ENCODE results near the gene KCNA1.

DNA sequence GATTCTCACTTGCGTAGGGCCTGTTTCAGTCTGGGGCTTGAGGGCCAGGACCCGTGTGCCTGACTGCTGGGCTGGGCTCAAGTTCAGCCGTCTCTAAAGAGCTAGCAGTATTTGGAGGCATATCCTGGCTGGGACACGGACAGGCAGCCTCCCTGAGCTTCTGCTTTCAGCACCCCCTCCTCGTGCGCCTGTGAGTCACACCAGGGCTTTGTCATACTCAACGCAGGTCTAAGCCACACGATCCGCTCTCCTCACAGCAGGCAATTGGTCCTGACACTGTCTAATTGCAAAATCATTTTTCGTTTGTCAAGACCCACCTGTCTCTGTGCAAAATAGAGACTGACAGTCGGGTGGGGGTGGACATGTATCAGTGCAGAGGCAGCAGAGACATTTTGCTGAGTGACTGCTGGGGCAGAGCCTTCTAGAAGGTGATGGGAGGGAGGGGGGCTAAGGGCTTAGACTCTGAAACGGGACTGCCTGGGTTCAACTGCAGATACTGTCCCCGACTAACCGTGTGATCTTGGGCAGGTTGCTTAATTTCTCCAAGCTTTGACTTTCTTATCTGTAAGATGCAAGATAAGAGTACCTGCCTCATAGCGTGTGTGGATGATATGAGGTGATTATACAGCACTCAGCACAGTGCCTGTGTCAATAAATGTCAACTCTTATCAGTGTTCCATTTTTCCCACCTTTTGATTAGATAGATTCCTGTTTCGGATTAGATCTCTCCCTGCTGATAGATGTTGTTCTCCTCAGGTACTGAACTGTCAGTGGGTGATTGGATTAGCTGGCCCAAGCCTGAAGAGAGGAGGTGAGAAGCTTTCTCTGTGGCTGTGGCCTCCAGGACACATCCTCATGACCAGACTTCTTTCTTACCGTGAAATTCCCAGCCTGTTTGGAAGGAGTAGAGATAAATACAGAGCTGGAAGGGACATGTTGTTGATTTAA, 53.1 kb downstream of the KCNA1 start:
- TF ChIP-seq POLR2A (IDR thresholded peaks at IDR 0.05; ENCODE audit: extremely low read depth, insufficient read length) (no peak), MYC (IDR thresholded peaks at IDR 0.05; ENCODE audit: low read depth, low read length) (peak; percentile 25; the same call in 1 of the 2 replicates)
- TF ChIP-seq, protein P1, sequence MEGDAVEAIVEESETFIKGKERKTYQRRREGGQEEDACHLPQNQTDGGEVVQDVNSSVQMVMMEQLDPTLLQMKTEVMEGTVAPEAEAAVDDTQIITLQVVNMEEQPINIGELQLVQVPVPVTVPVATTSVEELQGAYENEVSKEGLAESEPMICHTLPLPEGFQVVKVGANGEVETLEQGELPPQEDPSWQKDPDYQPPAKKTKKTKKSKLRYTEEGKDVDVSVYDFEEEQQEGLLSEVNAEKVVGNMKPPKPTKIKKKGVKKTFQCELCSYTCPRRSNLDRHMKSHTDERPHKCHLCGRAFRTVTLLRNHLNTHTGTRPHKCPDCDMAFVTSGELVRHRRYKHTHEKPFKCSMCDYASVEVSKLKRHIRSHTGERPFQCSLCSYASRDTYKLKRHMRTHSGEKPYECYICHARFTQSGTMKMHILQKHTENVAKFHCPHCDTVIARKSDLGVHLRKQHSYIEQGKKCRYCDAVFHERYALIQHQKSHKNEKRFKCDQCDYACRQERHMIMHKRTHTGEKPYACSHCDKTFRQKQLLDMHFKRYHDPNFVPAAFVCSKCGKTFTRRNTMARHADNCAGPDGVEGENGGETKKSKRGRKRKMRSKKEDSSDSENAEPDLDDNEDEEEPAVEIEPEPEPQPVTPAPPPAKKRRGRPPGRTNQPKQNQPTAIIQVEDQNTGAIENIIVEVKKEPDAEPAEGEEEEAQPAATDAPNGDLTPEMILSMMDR (IDR thresholded peaks at IDR 0.05; ENCODE audit: low read depth, low read length): no peak
- TF ChIP-seq, protein P2, sequence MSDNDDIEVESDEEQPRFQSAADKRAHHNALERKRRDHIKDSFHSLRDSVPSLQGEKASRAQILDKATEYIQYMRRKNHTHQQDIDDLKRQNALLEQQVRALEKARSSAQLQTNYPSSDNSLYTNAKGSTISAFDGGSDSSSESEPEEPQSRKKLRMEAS (IDR thresholded peaks at IDR 0.05; ENCODE audit: low read depth, low read length): peak; percentile 33; the same call in 1 of the 2 replicates
